HG03196 (cell line): Measurements from ENCODE around the gene DLGAP1.

ENCODE experiments used
- ATAC-seq: cut with Tn5 transposase; IDR thresholded peaks from one replicate; pipeline ENCODE4 v1.9.1; 2021; ENCODE audit not compliant: unreplicated experiment

The DLGAP1 gene

DNA sequence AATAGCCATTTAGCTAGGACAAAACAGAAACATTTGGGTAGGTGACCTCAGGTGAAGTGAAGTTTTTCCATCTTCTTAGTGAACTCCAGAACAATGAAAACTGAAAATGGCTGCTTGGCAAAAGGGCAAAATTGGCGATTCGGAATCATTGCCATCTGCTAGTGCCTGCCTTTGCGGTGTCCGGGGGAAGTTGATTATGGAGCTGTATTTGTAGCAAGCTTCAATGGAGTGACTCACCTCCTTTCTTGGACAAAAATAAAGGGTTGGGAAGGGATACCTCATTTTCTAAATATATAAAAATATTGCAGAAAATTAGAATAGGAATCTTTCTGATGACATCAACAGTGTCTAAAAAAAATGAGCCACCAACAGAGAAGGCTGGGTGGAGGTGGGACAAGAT, 544.6 kb downstream of the DLGAP1 start:
- ATAC-seq = no peak

DNA sequence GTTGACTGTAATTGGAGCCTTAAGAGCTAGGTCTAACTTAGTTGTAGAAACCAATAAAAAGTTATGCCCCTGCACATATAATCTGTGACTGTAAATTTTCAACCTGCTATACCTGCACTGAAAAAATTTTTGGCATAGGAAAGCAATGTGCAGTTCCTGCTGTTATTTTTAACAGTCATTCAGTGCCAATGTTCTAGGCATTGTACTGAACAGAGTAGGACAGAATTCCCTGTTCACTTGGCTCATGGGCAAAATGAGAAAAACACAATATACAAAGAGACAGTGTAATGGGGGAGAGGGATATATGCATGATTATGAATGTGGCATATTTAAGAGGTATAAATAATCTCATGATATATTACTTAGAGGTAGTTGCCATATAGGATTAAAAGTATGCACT, 547.2 kb downstream of the DLGAP1 start:
- no peak for ATAC-seq

DNA sequence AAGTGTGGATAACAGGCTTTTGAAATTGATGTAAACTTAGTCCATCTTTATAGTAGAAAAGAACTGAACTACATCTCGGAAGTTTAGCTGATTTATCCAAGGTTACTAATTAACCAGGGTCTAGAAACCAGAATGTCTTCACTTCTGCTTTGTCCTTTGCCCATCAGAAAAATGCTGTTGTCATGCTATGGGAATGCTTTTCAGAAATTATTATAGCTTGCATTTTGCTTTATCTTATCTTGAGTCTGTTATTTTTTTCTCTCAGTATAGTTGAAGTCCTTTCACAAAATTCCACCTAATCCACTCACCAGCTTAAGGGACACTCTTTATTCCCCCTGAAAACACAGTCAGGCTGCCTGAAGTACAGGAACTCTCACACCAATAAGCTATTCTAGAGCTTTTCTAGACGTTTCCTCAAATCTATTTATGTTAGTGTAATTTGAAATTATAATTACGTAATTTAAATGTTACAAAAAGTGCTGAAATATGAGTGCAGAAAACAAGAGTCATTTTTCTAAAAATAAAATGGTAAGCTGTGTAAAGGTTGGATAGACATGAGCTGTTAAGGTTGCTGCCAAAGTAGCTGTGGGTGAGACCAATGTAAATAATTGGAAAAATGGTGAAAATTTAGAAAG, 548.9 kb downstream of the DLGAP1 start:
- no peak for ATAC-seq

DNA sequence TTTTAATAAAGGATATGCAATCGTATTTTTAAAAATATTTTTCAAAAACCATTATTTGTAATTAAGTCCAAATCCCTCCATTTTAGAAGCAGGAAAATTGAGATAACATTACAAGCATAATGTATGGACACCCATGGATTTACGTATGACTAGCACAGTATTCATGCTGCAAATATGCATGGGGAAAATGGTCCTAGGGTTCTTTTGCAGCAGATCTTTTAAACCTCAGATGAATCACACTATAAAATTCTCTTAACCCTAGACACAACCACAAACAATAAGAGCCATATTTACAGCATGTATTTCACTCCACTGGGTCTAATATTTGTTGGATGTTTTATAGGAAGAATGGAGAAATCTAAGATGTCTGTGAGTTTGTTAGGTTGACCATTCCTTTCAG, 551.8 kb downstream of the DLGAP1 start:
- no peak for ATAC-seq

DNA sequence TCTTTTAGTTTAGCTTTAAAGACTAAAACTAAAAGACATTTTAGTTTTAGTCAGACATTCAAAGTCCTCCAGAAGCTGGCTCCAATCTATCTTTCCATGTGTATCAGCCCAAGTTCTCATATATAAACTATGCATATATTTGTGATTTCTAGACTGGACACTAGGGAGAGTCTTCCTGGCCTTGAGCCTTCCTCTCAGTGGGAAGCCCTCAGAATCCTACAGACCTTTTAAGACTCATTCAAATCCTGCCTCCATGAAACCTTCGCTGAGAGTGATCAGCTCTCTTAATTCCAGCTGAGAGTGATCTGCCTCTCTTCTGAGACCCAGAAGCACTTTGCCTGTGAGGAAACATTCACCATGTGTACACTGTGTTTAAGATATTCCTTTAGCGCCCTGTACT, 552.4 kb downstream of the DLGAP1 start:
- ATAC-seq = no peak

DNA sequence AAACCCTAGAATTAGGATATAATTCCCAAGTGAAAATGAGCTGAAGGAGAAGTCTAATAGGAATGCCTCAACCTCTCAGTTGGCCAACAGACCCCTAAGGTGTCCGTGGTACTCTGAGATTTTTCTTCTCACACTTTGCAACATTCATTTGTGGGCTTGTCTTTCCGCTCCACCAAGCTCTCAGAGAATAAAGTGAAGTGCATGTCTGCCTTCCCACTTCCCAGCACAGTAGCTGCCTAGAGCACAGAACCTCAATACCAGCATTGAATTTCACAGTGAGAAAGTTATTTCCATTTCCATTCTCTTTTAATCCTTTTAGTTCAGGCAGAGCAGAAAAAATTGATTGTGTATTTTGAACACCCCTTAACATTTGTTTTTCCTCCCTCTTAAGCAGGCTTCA, 553.3 kb downstream of the DLGAP1 start:
- ATAC-seq = no peak

DNA sequence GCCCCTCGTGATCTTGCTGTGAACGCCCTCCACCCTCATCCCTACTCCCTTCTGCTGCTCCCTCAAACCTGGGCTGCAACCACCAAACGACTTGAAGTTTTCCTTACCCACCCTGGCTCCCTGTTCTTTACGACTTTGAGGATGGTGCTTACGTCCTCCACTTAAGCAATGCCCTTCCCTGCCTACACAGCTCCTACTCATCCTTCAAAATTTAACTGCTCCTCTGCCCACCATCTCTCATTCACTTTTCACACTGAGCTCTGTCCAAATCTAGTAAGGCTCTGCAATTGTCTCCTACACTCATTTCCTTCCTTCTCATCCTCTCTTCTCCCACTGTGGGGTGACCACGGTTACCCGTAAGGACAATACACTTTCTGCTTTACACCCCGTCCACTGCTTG, 554.1 kb downstream of the DLGAP1 start:
- ATAC-seq = no peak

DNA sequence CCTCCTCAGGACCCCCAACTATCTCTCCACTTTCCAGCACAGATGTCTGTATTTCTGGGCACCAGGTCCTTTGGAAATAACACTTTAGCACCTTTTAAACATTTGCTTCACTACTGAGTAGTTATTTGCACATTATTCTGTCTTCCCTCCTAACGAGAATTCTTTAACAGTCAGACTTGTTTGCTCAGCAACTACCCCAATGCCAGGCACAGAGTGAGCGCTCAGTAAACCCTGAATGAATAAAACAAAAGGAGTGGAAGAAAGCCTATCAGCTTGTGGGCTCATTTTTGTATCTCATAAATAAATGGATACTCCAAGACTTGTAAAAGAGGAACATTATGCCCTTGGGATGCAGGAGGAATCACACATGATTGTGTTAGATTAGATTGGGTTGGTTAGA, 554.8 kb downstream of the DLGAP1 start:
- ATAC-seq = no peak

DNA sequence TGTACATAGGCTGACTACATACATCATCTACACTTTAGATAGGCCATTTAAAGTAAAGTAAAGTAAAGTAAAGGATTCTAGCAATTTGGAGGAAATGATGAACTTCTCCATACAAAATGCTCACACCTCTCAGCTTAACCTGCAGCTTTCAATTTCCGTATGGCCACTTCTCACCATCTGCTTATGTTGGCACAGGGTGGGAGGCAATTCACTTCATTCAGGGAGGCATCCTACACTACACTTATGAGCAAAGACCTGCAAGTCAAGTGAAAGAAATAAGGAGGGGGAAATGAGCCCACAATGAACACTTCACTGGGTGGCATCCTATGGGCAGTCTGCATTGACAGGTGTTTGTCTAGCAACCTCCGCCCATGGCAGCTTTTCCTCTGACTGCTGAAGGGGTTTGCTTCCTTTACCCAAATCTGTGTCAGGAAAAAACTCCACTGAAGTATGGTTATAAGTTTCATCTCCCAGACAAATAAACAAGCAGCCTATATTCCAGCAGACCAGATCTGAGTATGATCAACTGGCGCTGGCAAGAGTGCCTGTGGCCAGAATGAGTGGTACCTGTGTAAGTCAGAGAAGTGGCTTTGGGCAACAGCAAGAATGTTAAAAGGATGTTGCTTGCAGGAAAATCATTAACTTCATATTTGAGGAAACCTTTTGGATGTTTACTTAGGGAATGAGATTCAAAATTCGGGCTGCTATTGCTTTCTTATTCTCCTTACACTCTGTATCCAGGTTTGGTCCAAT, 556.1 kb downstream of the DLGAP1 start:
- no peak for ATAC-seq

DNA sequence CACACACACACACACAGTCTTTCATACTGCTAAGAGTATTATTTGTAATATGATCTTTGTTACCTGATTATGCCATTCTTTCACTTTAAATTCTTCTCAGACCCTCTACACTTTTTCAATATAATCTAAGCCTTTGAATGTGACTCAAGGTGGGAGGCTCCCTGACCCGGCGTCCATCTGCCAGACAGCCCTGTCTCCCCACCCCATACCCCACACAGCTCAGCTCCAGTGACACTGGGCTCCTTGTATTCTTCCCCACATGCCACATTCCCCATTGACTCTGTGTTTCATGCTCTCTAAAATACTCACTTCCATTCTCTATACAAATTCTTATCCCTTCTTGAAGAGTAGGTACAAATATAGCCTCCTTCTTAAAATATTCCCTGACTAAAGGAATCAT, 563.0 kb downstream of the DLGAP1 start:
- no peak for ATAC-seq

DNA sequence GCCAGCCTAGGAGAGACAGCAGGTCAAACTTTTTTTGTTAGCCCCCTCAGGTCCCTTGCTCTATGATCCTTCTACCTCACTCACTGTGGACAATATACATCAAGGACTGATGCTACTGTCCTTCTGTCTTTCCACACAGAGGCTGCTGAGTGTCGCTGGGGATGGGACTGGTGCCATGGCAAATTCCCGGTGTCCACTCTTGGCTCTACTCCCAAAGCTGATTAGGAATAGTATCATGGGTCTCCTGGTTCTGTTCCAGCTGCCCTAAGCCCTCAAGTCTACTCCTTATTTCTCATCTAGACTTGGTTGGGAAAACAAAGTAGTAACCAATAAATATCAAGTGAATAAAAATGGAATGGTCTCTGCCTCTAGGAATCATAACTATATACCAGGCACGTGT, 563.9 kb downstream of the DLGAP1 start:
- no peak for ATAC-seq

DNA sequence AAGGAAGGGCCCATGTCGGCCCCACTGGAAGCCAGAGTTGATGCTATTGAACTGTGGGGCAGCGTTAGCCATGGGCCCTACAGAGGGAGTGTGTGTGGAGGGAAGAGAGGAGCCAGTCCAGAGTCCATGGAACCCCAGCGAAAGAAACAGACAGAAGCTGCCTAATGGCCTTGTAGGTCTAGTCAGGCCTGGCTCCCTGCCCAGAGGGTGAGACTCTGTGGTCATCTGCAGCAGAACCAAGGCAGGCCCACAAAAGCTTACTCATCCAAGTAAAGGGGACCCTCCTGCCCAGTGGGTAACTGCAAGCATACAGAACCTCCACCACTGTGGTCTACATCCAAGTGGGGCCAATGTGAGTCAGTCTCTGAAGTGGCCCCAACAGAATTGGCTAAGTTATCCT, 565.3 kb downstream of the DLGAP1 start:
- ATAC-seq = no peak

DNA sequence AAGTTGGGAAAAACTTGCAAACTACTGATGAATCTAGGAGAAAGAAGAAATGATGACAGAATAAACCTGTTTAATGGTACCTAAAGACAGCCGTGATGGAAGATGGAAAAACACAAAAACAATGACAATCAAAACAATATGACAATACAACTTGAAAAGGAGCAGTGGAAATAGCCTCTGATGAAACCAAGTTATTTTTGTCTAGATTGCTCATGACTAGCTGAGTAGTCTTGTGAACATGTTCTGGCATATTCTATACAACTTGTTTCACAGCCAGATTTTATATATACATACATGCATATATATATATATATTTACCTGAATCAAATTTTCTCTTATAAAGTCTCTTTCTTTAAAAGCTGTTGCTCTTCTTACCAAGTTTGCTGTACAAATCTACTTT, 566.0 kb downstream of the DLGAP1 start:
- ATAC-seq = no peak

DNA sequence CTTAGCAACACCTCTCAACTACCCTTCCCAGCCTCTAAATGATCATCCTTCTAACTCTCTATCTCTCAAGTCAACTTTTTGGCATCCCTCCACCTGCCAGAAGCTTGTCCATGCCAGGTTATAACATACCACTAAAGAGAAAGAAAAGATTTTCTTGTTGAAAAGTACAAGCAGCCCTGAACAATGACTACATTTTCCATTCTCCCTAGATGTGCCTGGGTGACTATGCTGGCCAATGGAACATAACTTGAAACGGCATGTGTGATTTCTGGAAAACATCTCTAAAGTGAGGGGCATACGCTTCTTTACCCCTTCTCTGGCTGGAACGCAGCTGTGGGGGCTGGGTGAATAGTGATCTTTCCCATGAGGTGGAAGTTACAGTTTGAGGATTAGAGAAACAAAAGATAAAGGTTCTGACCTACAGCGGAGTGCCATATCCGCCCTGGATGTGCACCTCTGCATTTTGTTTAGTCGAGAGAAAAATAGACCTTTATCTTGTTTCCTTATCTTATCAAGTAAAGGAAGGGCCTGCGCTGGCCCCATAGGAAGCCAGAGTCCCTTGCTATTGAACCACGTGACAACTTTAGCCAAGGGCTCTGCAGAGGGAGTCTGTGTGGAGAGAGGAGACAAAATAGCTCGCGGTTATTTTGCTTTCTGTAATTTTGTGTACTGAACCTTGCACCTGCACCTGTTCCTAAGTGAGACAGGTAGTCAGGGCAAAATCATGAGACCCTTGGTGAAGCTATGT, 568.4 kb downstream of the DLGAP1 start:
- ATAC-seq = no peak

DNA sequence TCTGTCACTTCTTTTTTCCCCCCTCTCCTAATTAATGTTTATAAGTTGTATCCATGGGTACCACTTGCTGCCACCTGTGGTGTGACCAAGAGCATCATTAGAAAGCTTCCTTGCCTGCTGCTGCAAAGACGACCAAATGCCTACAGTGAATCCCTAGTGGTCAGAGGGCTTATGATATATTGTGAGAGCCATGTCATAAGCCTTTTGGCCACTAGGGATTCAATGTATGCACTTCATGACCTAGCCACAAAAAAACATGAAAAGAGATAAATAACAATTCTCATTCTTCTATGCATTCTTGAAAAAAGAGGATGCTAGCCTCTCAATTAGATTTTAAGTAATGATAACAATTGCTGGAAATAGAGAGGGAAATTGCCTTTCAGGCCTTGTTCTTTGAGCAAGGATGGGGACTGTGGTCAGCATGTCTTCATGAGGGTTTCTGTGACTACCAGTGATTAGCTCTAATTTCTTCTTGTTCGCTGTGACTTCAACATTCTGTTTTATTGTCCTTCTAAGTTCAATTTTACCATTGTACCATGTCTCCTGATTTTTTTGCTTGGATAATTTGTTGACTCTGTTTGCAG, 569.8 kb downstream of the DLGAP1 start:
- ATAC-seq = no peak

DNA sequence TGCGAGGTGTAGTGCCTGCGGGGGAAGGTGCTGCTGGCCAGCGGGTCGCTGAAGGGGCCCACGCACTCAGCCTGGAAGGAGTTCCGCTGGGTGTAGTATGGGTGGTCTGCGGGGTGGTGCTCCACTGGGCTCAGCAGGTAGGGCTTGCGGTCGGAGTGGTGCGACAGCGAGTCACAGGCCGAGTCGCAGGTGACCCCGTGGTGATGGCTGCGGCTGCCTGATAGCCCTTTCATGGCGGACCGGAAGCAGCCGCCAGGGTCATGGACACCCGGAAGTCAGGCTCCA, 575.3 kb downstream of the DLGAP1 start:
- ATAC-seq = no peak

DNA sequence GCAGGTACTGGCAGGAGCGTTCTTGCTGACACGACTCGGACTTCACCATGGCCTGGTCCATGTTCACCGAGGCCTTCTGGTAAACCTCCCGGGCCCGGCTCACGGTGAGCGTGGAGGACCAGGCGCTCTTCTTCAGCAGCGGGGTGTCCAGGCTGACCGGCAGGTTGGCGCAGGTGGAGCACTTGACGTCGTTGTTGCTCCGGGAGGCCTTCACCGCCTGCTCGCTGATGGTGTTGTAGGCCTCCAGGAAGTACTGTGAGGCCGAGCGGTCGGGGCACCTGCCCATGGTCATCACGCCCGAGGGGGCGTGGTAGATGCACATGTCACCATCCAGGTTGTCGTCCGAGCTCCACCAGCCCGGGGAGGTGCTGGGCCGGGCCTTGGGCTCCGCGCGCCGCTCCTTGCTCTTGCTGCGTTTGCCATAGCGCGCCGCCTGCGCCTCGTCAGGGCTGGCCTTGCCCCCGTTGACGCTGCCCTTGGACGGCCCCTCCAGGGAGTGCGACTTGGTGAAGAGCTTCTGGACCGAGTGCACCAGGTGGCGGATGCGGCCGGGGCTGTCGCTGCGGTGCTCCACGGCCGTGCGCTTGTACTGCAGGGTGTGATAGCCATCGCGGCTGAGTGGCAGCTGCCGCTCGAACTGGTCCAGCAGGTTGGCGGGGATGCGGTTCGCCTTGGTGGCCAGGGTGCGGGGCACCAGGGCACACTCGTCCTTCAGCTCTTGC, 575.8 kb downstream of the DLGAP1 start:
- no peak for ATAC-seq

DNA sequence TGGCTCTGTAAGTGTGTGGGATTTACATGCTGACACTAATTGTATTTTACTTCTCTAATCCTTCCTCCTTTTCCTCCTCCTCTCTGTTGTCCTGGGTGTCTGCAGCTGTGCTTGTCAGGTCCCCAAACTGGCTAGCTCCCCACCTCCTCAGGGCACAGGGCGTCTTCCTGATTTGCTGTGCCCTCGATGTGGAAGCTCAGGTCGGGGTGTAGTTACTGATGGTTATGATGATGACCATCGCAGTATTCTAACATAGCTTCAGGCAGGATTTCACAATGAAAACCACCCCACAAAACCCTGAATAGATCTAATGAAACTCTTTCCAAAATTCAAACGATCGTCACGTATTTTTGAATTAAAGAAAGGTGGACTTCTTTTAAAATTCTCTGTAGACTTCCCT, 576.7 kb downstream of the DLGAP1 start:
- no peak for ATAC-seq

DNA sequence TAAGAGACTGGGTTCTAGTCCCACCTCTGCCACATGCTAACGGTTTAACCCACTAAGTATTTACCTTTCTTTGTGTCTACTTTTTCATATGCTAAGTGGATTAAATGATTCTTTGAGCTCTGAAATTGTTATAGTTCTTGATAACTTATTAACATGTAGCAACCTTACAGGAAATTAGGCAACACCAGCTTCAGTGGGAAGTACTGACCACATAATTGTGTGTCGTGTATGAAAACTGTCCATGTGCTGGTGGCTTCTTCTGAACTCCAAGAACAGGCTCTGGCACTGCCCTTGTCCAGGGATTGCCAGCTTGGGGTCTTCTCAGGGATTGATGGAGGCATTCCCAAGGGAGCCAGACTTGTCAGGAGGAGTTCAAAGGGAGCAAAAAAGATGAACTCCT, 577.4 kb downstream of the DLGAP1 start:
- no peak for ATAC-seq

DNA sequence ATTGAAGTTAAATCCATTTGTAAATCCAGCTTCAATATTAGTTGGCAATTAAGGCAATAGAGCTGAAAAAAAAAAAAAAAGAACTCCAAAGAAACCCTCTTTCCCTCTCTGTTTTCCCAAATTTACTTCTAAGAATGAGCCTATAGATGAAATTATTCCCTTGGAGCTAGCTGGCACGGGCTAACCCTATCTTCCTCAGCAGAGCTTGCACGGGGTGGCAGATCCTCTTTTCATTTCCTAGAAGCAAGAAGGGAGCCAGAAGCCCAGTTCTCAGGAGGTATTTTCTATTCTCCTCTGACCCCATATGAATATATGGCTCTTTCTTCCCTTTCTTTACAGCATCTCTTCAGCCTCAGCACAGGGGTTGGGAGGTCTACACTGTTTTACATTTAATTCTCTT, 579.1 kb downstream of the DLGAP1 start:
- ATAC-seq = no peak

DNA sequence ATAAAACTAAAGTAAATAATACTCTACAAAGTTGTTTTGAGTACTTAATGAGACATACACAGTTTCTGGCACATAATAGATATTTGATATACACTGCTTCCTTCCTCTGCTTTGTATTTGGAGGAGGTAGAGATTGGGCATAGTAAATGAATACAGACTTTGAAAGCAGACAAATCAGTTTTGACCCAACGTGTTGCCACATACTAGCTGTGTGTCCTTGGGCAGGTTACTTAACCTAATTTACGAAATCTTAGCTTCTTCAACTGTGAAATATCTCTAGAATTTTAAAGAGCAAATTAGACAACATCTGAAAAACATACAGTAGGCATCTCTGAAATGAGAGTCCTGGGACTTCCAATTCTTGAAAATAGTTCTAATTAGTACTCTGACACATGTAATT, 579.7 kb downstream of the DLGAP1 start:
- no peak for ATAC-seq

DNA sequence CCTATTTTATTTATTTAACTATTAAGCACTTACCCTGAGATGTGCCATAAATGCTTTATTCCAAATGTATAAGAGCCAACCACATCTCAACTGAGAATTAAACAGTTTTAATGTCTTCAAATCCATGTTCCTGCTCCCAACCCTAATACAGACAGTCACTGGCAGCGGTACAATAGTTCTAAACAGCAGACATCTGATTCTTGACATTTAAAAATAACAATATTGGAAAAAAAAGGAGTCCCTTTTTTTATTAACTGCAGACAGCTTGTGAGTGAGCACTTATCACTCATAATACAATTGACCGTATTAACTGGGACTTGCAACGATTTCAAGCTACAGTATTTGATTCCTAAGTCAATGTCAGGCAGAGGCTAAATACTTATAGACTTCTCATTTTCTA, 580.5 kb downstream of the DLGAP1 start:
- ATAC-seq = no peak
